ENCODE measurements around the gene DNAJB12. TPM values are rescaled to one million over a fixed set of nuclear protein-coding genes. Genes with fewer than 3 reads are reported as not detected.
A peak's percentile ranks its signal among the peaks of the same experiment; 100 is the strongest.
"Not testable (repeated sequence)": the region's sequence is repeated elsewhere in the genome, so short reads cannot be mapped to it uniquely, and the experiment has no call there.

The DNAJB12 gene
- total RNA-seq, 1 donor from 2014 or later = 37.7 TPM

DNA sequence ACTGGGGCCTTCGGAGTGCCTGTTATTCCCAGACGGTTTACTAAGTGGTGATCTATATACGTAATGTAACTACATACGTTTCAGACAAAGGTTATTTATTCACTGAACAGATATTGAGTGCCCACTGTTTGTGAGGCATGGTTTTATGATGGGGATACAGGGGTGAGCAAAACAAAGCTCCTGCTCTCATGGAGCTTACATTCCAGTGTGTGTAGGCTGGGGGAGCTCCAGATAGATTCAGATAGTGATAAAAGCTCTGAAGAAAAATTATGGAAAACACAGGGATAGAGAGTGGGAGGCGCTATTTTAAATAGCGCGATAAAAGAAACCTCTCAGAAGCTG, 466 bp upstream of the DNAJB12 start:
- DNase-seq (ENCODE audit: low spot score) = no peak

DNA sequence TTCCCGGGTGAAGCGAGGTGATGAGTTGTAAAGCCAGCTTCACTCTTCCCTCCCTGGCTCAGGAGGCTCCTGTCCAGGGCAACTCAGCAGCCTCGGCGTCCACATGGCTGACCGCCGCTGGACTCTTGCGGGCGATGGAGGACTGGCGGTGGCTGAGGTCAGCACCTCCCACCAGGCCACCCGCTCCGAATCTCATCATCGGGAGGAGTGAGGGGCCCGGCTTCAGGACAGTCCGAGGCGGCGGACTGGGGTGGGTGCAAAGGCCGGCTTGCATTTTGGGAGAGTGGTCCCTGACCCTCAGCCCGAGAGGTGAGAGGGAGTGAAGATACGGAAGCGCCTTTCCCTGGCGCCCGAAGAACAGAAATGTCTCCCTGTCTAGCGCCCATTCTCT, 759 bp downstream of the DNAJB12 start:
- no peak for DNase-seq (ENCODE audit: low spot score)

DNA sequence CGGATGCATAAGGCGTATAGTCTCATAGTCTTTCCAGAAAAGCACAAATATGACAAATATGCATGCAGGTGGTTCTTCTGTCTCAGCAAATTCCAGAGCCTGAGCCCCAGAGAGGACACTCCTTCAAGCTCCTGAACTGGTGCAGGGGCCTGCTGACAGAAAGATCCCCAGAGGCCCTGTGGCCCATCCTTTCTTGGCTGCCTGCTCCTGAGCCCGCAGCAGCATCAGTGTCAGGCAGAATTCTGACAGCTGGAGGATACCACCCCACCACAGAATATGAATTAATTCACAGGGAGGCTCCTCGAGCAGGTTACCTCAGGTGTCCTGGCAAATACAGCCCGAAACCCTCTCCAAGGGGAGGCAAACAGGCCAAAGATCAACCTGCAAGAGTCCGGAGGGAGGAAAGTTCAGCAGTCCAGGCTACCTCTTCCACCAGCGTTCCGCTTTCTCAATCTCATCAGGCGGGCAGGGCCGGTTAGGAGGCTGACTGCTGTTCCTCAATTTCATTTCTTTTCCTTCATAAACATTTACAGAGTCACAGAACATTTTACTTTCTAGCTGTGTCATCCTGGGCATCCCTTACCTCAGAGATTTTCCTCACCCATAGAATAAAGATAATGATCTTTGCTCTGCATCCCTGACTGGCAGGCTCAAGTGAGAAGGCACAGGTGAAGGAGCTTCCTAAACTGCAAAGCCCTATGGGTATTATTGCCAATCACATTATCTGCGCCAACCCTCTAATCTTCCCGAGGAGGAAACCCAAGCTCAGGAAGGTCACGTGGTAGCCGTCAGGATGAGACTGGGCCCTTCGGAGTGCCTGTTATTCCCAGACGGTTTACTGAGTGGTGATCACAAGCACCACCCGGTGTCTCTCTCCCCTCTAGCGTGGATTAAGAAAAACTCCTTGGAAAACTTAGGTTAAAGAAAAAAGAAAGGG, 1.4 kb downstream of the DNAJB12 start:
- no peak for DNase-seq (ENCODE audit: low spot score)

DNA sequence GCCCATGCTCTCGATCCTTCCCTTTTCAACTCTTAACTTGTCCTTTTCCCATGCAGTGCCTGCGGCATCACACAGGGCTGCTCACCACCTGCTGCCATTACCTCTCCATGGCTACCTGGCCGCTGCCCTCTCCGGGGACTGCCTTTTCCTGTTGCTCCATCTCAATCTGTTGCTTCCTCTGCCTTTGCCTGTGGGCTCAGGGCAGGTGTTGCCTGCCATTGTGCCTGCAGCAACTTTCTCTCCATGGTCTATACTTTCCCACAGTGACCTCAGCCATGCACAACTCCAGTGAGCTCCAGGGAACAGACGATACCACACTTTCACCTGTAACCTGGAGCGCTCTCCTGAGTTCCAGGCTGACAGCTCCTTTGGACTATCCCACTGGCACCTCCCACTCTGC, 3.2 kb downstream of the DNAJB12 start:
- no peak for DNase-seq (ENCODE audit: low spot score)

DNA sequence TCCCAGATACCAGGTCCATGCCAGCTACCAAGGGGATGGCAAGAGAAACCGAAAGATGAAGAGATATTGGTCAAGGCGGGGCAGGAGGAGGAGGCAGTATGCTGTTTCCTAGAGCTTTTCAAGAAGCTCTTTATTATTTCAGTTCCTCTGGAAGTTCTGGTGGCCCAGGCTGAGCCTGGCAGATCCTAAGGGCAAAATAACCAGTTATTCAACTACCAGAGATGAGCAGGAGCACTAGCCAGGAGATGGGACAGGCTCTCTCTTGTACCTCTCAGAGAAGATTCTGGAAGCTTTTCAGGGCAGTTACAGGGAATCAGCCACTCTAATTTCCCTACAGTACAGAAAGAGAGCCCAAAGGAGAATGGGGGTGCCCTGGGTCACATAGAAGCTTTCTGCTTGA, 5.3 kb downstream of the DNAJB12 start:
- no peak for DNase-seq (ENCODE audit: low spot score)

DNA sequence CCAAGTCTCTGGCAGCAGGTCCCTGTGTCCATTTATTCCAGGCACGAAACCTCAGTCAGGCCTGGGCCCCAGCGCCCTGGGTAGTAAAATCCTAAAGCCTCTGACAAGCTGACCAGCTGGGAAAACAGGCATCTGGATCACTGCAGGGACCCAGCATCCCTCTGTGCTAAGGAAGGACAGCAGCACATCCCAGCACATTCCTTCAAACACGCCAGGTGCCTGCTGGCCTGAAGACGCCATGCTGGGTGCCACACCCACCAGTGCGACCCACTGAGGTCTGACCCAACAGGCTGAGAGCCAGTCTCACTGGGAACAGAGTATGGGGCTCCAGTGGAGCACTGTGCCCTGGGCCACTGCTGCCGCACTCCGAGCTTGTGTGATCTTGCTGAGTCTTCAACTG, 6.4 kb downstream of the DNAJB12 start:
- no peak for DNase-seq (ENCODE audit: low spot score)

DNA sequence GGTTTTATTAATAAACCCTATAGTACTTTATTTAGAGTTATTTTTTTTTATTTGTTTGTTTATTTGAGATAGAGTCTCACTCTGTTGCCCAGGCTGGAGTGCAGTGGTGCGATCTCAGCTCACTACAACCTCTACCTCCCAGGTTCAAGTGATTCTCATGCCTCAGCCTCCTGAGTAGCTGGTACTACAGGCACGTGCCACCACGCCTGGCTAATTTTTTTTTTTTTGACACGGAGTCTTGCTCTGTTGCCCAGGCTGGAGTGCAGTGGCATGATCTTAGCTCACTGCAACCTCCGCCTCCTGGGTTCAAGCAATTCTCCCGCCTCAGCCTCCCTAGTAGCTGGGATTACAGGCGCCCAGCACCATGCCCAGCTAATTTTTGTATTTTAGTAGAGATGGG, 8.6 kb downstream of the DNAJB12 start:
- not testable (repeated sequence) for DNase-seq (ENCODE audit: low spot score)

DNA sequence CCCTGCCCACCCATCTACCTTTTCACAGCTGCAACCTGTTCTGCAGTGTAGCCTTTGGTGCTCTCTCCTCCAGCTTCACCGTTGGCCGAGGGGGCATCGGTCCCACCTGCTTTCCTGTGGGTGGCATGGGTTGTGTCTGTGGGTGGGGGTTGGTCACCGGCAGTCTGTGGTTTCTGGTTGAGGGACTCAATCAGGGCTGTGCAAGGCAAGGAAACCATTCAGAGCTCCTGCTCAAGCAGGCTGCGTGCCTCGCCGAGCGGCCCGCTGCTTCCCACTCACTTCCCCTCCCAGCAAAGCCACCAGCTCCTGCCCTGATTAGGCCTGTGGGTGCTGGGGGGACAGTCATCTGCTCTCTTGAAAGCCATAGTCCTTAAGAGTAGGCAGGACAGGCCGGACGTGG, 9.8 kb downstream of the DNAJB12 start:
- DNase-seq (ENCODE audit: low spot score) = no peak

DNA sequence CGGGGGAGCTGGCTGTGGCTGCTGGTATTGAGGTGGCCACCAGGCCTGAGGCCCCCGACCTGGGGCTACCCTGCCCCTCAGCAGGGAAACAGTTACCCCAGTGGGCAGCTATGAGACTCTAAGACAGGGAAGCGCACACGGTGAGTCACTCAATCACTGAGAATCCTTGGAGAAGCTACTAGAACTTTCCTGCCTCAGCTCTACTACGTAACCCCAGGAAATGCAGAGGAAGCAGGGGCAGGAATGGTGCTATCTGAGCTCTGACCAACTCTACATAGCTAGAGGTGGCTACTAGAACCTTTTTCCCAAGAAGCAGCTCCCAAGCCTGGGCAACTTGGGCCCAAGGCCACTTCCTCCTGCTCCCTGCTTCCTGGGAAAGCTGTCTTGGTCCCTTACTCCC, 11.8 kb downstream of the DNAJB12 start:
- no peak for DNase-seq (ENCODE audit: low spot score)

DNA sequence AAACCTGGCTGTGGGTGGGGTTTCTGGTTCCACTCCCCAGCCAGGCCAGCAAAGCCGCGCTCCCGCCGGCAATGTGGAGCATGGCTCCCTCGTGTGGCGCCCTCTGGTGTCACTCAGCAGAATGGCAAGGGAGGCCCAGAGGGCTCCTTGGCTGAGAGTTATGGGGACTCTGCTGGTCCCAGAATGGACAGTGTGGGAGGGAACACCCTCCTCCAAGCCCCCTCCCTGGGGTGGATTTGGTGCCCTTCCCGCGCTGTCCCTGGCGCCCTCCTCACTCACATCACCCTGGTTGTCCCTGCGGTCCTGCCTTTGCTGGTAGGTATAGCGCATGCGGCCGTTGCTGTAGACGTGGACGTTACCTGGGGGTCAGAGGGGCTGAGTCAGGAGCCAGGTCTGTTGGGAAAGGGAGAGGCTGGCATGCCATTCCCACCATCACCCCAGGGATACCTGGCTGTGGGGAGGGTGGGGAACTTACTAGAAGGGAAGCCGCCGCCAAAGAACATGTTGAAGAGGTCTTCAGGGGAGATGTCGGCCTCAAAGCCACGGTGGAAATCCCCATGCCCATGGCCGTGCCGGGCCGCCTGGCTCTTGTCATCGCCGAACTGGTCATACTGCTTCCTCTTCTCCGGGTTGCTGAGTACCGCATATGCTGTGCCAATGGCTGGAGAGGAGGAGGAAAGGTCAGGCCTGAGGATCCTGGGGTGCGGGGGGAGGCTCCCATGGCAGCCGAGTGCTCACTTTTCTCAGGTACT, 14.0 kb downstream of the DNAJB12 start:
- no peak for DNase-seq (ENCODE audit: low spot score)

DNA sequence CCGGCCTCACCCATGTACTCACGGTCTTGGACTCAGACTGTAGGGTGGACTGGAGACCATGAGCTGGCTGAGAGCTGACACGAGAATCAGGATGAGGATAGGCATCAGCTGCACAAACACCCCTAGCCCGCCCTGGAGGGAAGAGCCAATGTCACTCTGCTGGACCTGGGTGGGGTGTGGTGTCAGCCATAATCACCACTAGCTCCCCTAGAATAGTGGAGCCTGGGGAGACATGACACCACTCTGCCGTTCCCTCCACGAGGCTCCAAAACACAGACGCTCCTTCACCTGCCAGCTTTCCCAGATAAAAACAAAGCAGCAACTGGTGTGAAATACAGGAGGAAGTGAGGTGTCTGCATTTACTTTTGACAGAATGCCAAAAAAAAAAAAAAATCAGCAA, 16.5 kb downstream of the DNAJB12 start:
- no peak for DNase-seq (ENCODE audit: low spot score)

DNA sequence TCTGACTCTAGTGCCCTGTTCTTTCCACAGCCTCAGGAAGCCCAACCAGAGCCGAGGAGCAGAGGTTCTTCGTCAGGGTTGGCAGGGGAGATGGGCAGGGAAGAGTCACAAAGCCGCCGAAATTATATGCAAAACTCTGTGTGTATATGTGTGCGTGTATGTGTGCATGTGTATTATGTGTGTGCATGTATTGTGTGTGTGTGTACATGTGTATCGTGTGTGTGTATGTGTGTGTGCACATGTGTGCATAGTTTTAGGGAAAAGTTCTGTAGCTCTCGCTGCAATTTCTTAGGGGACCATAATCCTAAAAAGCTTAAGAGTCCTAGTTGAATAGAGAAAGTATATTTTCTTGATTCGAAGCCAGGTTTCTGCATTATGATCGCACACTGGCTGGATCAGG, 17.0 kb downstream of the DNAJB12 start:
- no peak for DNase-seq (ENCODE audit: low spot score)

DNA sequence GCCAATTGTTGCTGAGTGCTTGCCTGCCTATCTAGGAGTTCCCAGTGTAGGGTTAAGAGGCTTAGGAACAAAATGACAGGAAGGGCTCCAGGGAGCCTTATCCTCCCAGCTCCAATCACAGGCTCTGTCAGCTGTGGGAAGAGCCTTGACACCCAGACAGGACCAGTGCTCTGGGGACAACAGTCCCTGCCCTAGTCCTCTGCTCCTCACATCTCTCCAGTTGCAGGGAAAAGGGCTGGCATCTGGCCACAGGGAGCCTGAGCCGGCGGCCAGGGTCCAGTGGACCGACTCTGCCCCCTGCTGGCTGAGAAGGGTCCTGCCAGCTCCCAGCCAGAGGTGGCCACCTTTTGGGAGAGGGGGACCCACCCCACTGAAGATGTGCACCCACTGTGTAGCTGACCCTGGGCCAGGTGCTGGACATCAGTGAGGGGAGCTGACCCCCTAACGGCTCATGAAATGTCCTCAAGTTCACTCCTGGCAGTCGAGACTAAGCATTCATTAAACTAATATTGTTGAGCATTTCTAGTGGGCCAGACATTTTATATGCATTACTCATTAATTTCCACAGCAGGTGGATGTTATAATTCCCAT, 17.6 kb downstream of the DNAJB12 start:
- no peak for DNase-seq (ENCODE audit: low spot score)

DNA sequence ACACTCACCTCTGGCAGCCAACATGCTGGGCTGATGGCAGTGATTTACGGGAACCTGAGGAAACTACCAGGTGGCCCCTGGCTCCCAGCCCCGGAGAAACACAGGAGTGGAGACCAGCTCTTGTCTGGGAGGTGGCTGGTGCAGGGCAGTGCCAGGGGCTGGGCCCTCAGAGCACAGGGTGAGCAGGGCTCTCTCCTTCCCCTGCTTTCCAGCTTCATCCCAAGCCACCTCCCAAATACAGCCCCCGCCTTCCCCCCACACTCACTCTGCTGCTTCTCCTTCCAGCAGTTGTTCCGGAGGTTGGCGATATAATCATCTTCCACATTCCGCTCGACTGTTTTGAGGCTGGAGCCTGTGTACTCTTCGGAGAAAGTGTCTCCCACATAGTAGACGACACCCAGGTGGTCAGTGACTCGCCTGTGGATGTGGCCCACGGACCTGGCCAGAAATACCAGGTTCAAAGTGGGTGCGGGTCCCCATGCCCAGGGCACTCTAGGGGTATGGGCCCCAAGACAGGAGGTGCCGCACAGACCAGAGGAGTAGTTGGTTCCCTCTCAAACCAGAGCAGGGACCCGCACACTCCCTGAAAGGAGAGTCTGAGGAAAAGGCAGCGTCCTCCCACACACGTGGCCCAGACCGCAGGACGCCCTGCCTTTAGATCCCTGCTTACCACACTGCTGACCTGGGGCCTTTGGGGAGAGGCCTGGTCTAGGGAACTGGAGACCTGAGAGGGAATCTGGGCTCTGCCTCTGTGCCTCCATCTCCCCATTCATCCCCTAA, 18.3 kb downstream of the DNAJB12 start:
- DNase-seq (ENCODE audit: low spot score) = no peak

DNA sequence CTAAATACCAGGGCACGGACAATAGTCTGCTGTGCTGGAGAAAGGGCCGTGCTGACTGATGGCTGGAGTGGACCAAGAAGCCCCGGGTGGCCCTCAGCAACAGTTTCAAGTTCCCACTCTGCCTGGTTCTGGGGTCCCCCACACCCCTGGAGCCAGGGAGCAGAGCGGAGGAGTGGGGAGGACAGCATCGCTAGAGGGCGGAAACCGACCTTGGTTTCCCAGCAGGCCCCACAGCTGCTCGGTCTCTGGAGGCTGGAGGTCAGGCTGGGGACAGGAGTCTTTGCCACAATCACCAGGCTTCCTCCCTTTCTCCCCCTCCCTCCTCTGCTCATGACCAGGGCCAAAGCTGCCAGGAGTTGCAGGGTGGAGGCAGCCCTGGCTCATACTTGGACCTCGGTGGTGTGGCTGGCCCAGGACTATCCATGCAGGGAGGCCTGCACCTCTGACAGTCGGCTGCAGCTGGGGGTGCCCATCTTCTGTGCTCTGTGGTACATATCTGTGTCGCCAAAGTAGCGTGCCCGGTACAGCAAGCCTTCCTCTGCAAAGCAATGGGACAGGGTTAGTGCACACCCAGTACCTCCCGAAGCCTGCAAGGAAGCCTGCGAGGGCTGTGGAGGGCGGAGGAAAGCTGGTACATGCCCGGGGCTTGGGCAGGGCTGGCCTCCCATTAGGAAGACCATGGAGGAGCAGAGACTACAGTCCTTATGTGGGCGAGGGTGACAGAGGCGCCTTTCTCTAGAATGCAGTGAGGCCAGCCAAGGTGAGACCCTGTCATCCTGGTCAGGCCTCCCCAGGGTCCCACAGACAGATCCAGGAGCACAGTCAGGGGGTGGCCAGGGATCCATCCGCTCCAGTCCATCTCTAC, 19.1 kb downstream of the DNAJB12 start:
- no peak for DNase-seq (ENCODE audit: low spot score)

DNA sequence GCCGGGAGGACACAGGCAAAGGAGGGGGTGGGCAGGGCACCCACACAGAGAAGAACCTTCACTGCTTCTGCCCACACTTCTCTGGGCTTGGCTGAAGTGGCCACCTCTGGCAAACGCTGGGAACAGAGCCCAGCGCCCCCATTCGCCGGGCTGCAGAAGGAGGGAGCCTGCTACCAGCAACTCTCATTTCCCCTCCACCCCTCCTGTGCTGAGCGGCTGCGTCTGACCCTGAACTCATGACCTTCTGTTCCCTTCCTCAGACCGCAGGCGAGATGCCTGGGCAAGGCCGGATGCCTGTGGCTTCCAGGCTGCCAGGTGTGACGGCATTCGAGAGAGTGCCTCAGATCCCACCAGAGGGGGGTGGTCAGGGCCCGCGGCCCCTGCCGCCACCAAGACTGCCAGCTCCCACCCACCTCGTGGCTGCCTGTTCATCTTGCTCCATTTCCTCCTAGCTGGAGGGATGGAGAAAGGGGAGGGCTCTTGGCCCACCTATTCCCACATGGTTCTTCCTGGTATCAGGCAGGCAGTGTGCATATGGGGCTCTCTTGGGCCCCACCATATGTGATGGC, 19.8 kb downstream of the DNAJB12 start:
- DNase-seq (ENCODE audit: low spot score) = peak; percentile 94

DNA sequence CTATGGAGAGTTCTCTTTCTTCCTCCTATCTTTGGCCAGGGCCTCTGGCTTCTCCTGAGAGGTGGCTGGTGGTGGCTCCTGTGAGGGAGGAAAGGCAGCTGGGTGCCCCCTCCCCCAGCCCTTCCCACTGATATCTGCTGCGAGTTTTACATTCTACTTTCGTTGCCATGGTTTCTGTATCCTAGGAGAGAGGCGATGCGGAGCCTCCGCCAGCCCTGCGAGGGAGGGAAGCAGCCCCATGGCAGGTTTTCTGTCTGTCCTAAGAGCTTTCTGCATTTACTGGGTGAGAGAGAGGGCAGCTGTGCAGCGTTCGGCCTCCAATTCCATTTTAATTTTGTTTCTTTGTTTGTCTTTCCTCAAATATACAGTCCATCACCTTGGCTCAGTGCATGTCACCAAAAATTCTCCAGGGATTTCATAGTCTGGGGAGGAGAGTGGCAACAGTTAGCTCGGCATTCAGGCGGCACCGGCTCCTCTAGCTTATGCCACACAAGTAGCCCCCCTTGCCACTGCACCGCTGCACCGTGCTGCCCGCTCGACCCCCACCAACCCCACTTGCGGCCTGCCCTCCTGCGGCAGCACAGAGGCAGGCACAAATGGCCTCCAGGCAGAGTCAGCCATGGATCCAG, 20.4 kb downstream of the DNAJB12 start:
- DNase-seq (ENCODE audit: low spot score) = no peak

DNA sequence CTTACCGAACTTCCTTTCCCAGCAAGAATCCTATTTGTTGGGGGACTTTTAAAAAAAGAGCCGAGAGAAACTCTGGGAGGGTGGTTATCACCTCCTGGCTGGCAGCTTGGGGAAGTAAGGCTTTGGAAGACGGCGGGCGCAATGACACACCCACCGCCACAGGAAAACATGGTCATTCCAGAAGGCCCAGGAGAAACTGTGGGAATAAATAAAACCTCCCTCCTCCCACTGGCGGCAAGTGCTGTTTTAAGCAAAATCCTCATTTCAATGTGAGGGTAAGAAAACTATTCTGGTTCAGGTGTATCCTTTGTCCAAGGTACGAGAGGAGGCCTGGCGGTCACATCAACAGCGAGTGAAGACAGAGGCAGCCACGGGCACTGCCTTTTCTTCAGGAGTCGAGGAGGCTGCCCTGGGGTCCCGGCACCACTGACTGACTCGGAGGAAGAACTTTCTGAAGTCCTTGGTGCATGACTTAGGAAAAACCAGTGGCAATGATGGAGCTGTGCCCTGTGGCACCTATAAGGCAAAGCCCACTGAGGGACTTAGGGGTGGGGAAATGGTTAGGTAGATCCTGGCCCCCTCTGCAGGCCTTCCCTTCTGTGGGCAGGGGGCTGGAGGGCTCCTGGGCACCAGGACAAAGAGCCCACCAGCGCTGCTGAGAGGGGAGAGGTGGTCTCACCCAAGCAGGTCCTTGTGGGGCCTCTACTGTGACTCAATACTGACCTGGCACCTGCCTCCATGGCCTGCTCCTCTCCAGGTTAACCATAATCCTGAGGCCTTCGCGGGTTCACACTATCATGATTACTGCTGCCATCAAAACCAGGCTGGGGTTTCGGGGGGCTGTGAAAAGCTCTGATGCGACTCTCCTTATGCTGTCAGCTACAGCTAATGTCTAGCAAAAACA, 21.4 kb downstream of the DNAJB12 start:
- DNase-seq (ENCODE audit: low spot score) = no peak
